Adrenal gland (tissue), 12 donors: Measurements from ENCODE around the gene CARM1. TPM values are rescaled to one million over a fixed set of nuclear protein-coding genes. Genes with fewer than 3 reads are reported as not detected.

Experiments
- DNase-seq, 7 donors: peaks; one replicate each; pipeline ENCODE4 v3.0.0-alpha.2; 2019 to 2020
- H3K27ac ChIP-seq, 5 donors: fragments of 200-600 bp; sonication (generic) in 4 of 5; 1 replicate in 3 of 5; 2 replicates in 2 of 5; pipeline versions ENCODE4 v1.5.1 to v1.8.0; 2016 to 2020; ENCODE audit warnings: mild to moderate bottlenecking in 1 of 5
- H3K27me3 ChIP-seq: fragments of 200-600 bp; 2 replicates; pipeline ENCODE4 v1.8.0; 2021
- H3K36me3 ChIP-seq, 2 donors: fragments of 200-600 bp; replicated peaks in 1 of 2; 1 replicate in 1 of 2; 2 replicates in 1 of 2; pipeline versions ENCODE4 v1.5.1 to v1.8.0; 2018 to 2022
- H3K4me1 ChIP-seq, 2 donors: fragments of 200-600 bp; replicated peaks in 1 of 2; 1 replicate in 1 of 2; 2 replicates in 1 of 2; pipeline versions ENCODE4 v1.5.1 to v1.8.0; 2018 to 2021
- H3K4me3 ChIP-seq, 4 donors: fragments of 200-600 bp; sonication (generic) in 3 of 4; one replicate each; pipeline ENCODE4 v1.5.1; 2016 to 2018
- H3K9me3 ChIP-seq, 3 donors: fragments of 200-600 bp; sonication (generic) in 1 of 3; replicated peaks in 1 of 3; 1 replicate in 2 of 3; 2 replicates in 1 of 3; pipeline versions ENCODE4 v1.5.1 to v1.8.0; 2016 to 2021
- CTCF ChIP-seq, 6 experiments: fragments of 450-650 bp in 4 of 6; fragments of 200-600 bp in 2 of 6; sonication (generic) in 1 of 6; IDR thresholded peaks; 1 replicate in 5 of 6; 2 replicates in 1 of 6; pipeline versions ENCODE4 v1.5.1 to v1.8.0; 2016 to 2021; ENCODE audit warnings: antibody characterized with exemption in 6 of 6, mild to moderate bottlenecking in 2 of 6, moderate library complexity in 1 of 6
- POLR2A ChIP-seq, 2 donors: fragments of 450-650 bp; IDR thresholded peaks; one replicate each; pipeline ENCODE4 v1.6.1; 2017; ENCODE audit warnings: antibody characterized with exemption in 2 of 2, mild to moderate bottlenecking in 2 of 2, moderate library complexity in 1 of 2
- WGBS, 4 donors: extraction: QIAGEN DNeasy Blood & Tissue Kit in 2 of 4; methylation state at CpG; one replicate each; pipeline versions ENCODE4 v1.1.5 to v1.1.7; 2013 to 2017; 5-methylcytosine and 5-hydroxymethylcytosine counted together
- intact Hi-C, 2 donors: fragments of 100-400 bp; cut with DNase I; formaldehyde crosslinking; loops; one replicate each; pipeline versions ENCODE4 v1.14.1 to v1.15.0; 2022 to 2023
- polyA plus RNA-seq, 3 donors: library from polyadenylated mRNA; stranded (reverse); fragments of 200-250 nt in 2 of 3; fragments of 350-450 nt in 1 of 3; fragmentation: Illumina TruSeq in 1 of 3; extraction: RNeasy Lipid Tissue Mini Kit (QIAGEN cat#74804) in 1 of 3; gene quantifications; one replicate each; pipeline ENCODE4 v1.2.3, GENCODE V29; 2013 to 2014
- total RNA-seq, 9 donors: library from RNA; depleted of rRNA in 4 of 9; stranded (reverse); fragments of >200 nt in 4 of 9; fragments of 120-200 nt in 1 of 9; fragmentation: NEBNext Ultra II Directional in 1 of 9; extraction: Animal tissue kit (Norgen Biotek cat#: 25700) in 1 of 9; gene quantifications; one replicate each; pipeline versions ENCODE4 v1.1.0 to v1.2.4, GENCODE V29; 2013 to 2023
- donor health status: healthy with polysubstance abuse.
- donor health status: Bipolar disorder and iron deficiency.
- donor health status: DM: yes; HTN: yes; CAD: no.
- donor health status: DM: no; HTN: no; CAD: no.
- donor health status: DM: no; HTN: no; CAD: no.
- donor health status: DM: yes; HTN: yes; CAD: no.

Gene CARM1
- total and polyA plus RNA-seq, 12 donors = 8.2 to 38.1 (median 21.6) TPM

- WGBS, 4 donors = 81 to 87% (median 86%) methylated on average over 20 of the region's 20 CpGs
- Histone ChIP-seq H3K9me3 (no peaks in the 10 kb centered on the region), H3K4me1 (peaks cover 0 to 7% of the 10 kb centered on the region in 2 donors), H3K4me3 (no peak overlapping the region), H3K36me3 (no peaks in the 10 kb centered on the region), H3K27ac (no peak overlapping the region), H3K27me3 (no peaks in the 10 kb centered on the region)
- TF ChIP-seq CTCF (IDR thresholded peaks at IDR 0.05) (no peak), POLR2A (IDR thresholded peaks at IDR 0.05) (no peak)
- no peak for DNase-seq
- intact Hi-C loops = no loop called here
These were observed 14.1 kb downstream of the CARM1 start for GRCh38 chr19:10885201-10886169.

- H3K4me1 ChIP-seq = peaks cover 8 to 9% of the 10 kb centered on the region in 2 donors
- no peak for TF ChIP-seq POLR2A (IDR thresholded peaks at IDR 0.05)
- TF ChIP-seq CTCF (IDR thresholded peaks at IDR 0.05) = no peak
- no peaks in the 10 kb centered on the region for H3K36me3 ChIP-seq
- no peaks in the 10 kb centered on the region for H3K9me3 ChIP-seq
- no peak overlapping the region for H3K4me3 ChIP-seq
- DNase-seq = no peak
- intact Hi-C loops = no loop called here
- H3K27me3 ChIP-seq = no peaks in the 10 kb centered on the region
- WGBS, 4 donors = 84 to 91% (median 87%) methylated on average over 4 to 9 of the region's 9 CpGs
- H3K27ac ChIP-seq = no peak overlapping the region
These were observed 16.4 kb downstream of the CARM1 start for GRCh38 chr19:10887616-10888367.

GRCh38 chr19:10888421-10888866, 17.1 kb downstream of the CARM1 start:
- intact Hi-C loops = no loop called here
- DNase-seq = no peak

More at GRCh38 chr19:10888421-10888866, 17.1 kb downstream of the CARM1 start:
- Histone ChIP-seq H3K4me1 (peaks cover 8 to 9% of the 10 kb centered on the region in 2 donors), H3K27ac (no peak overlapping the region), H3K9me3 (no peaks in the 10 kb centered on the region), H3K4me3 (no peak overlapping the region), H3K27me3 (no peaks in the 10 kb centered on the region), H3K36me3 (no peaks in the 10 kb centered on the region)
- 67 to 80% (median 77%) methylated on average over 4 to 13 of the region's 13 CpGs for WGBS, 4 donors
- TF ChIP-seq POLR2A (IDR thresholded peaks at IDR 0.05) (no peak), CTCF (IDR thresholded peaks at IDR 0.05) (no peak)
